Thyroid gland (tissue), 4 donors: ENCODE data around the gene SERINC2. TPM values are rescaled to one million over a fixed set of nuclear protein-coding genes. Genes with fewer than 3 reads are reported as not detected.

Source experiments
- DNase-seq, 2 donors: peaks; one replicate each; pipeline ENCODE4 v3.0.0-alpha.2; 2019
- H3K27ac ChIP-seq, 3 donors: fragments of 200-600 bp; sonication (generic); 1 replicate in 2 of 3; 2 replicates in 1 of 3; pipeline ENCODE4 v1.5.1; 2016 to 2019; ENCODE audit warnings: mild to moderate bottlenecking in 1 of 3, moderate library complexity in 1 of 3
- H3K27me3 ChIP-seq: fragments of 200-600 bp; sonication (generic); one replicate; pipeline ENCODE4 v1.5.1; 2019
- H3K36me3 ChIP-seq, 2 donors: fragments of 200-600 bp; sonication (generic); one replicate each; pipeline ENCODE4 v1.5.1; 2016 to 2019
- H3K4me1 ChIP-seq, 2 donors: fragments of 200-600 bp; sonication (generic); one replicate each; pipeline ENCODE4 v1.5.1; 2017 to 2019
- H3K4me3 ChIP-seq, 3 donors: fragments of 200-600 bp; sonication (generic); replicated peaks in 1 of 3; 1 replicate in 2 of 3; 2 replicates in 1 of 3; pipeline ENCODE4 v1.5.1; 2016; ENCODE audit warnings: mild to moderate bottlenecking in 1 of 3
- H3K9me3 ChIP-seq: fragments of 200-600 bp; sonication (generic); one replicate; pipeline ENCODE4 v1.5.1; 2017
- CTCF ChIP-seq, 6 experiments: fragments of 200-600 bp in 3 of 6; fragments of 450-650 bp in 3 of 6; sonication (generic) in 3 of 6; IDR thresholded peaks; one replicate each; pipeline ENCODE4 v1.5.1; 2016 to 2019; ENCODE audit warnings: antibody characterized with exemption in 6 of 6, mild to moderate bottlenecking in 2 of 6, inconsistent platforms in 1 of 6, moderate library complexity in 1 of 6
- POLR2A ChIP-seq, 2 donors: fragments of 450-650 bp; IDR thresholded peaks; one replicate each; pipeline ENCODE4 v1.6.1; 2017; ENCODE audit warnings: antibody characterized with exemption in 2 of 2, mild to moderate bottlenecking in 2 of 2, moderate library complexity in 1 of 2
- WGBS, 2 donors: methylation state at CpG; one replicate each; pipeline ENCODE4 v1.1.5; 2017; 5-methylcytosine and 5-hydroxymethylcytosine counted together
- intact Hi-C: fragments of 100-400 bp; cut with DNase I; formaldehyde crosslinking; loops from one replicate; pipeline ENCODE4 v1.15.1; 2023
- total RNA-seq, 4 donors: library from RNA; depleted of rRNA; stranded (reverse); fragments of >200 nt; gene quantifications; one replicate each; pipeline ENCODE4 v1.2.3, GENCODE V29; 2016

SERINC2 gene
- total RNA-seq, 4 donors from 2014 or later: 28.9 to 57.7 (median 37.7) TPM

GRCh38 chr1:31377364-31377863 lies 35.6 kb upstream of the SERINC2 start:
- intact Hi-C loops: no loop called here
- TF ChIP-seq CTCF (IDR thresholded peaks at IDR 0.05) (no peak), POLR2A (IDR thresholded peaks at IDR 0.05) (no peak)
- Histone ChIP-seq H3K4me1 (peaks cover 21 to 31% of the 10 kb centered on the region in 2 donors), H3K27me3 (no peaks in the 10 kb centered on the region), H3K27ac (no peak overlapping the region), H3K9me3 (no peaks in the 10 kb centered on the region), H3K4me3 (no peak overlapping the region), H3K36me3 (no peaks in the 10 kb centered on the region)
- no peak for DNase-seq
- WGBS, 2 donors: 95 to 96% methylated on average over 3 of the region's 3 CpGs

GRCh38 chr1:31378001-31378400 lies 35.0 kb upstream of the SERINC2 start:
- Histone ChIP-seq H3K4me1 (peaks cover 16 to 25% of the 10 kb centered on the region in 2 donors), H3K27me3 (no peaks in the 10 kb centered on the region), H3K27ac (no peak overlapping the region), H3K36me3 (no peaks in the 10 kb centered on the region), H3K4me3 (no peak overlapping the region), H3K9me3 (no peaks in the 10 kb centered on the region)
- intact Hi-C loops: no loop called here
- DNase-seq: no peak
- TF ChIP-seq CTCF (IDR thresholded peaks at IDR 0.05) (no peak), POLR2A (IDR thresholded peaks at IDR 0.05) (no peak)

- intact Hi-C loops: no loop called here
- H3K27ac ChIP-seq: no peak overlapping the region
- no peak for DNase-seq
- TF ChIP-seq POLR2A (IDR thresholded peaks at IDR 0.05): no peak
- TF ChIP-seq CTCF (IDR thresholded peaks at IDR 0.05): no peak
- no peaks in the 10 kb centered on the region for H3K27me3 ChIP-seq
- 72 to 84% methylated on average over 3 of the region's 3 CpGs for WGBS, 2 donors
- no peaks in the 10 kb centered on the region for H3K36me3 ChIP-seq
- H3K4me3 ChIP-seq: no peak overlapping the region
- H3K9me3 ChIP-seq: no peaks in the 10 kb centered on the region
- peaks cover 0 to 6% of the 10 kb centered on the region in 2 donors for H3K4me1 ChIP-seq
These were observed 32.8 kb upstream of the SERINC2 start for GRCh38 chr1:31380181-31380580.

- H3K4me1 ChIP-seq: peaks cover 0 to 6% of the 10 kb centered on the region in 2 donors
- H3K36me3 ChIP-seq: no peaks in the 10 kb centered on the region
- 85 to 92% methylated on average over 5 to 6 of the region's 6 CpGs for WGBS, 2 donors
- intact Hi-C loops: no loop called here
- TF ChIP-seq POLR2A (IDR thresholded peaks at IDR 0.05): no peak
- TF ChIP-seq CTCF (IDR thresholded peaks at IDR 0.05): no peak
- DNase-seq: no peak
- no peak overlapping the region for H3K27ac ChIP-seq
- H3K27me3 ChIP-seq: no peaks in the 10 kb centered on the region
- H3K9me3 ChIP-seq: no peaks in the 10 kb centered on the region
- H3K4me3 ChIP-seq: no peak overlapping the region
These were observed 31.4 kb upstream of the SERINC2 start for GRCh38 chr1:31381394-31382294.

GRCh38 chr1:31382379-31382989 lies 30.5 kb upstream of the SERINC2 start:
- Histone ChIP-seq H3K4me1 (peaks cover 0 to 6% of the 10 kb centered on the region in 2 donors), H3K27ac (no peak overlapping the region)
- 88 to 92% methylated on average over 3 of the region's 3 CpGs for WGBS, 2 donors

More at GRCh38 chr1:31382379-31382989, 30.5 kb upstream of the SERINC2 start:
- Histone ChIP-seq H3K27me3 (no peaks in the 10 kb centered on the region), H3K36me3 (no peaks in the 10 kb centered on the region), H3K9me3 (no peaks in the 10 kb centered on the region), H3K4me3 (no peak overlapping the region)
- intact Hi-C loops: no loop called here
- DNase-seq: no peak
- TF ChIP-seq CTCF (IDR thresholded peaks at IDR 0.05): no peak
